Measurements from ENCODE around the gene SDR39U1.
A peak's percentile ranks its signal among the peaks of the same experiment; 100 is the strongest.

SDR39U1 gene

GRCh38 chr14:24428628-24429394 lies 13.8 kb downstream of the SDR39U1 start:
- no peak for DNase-seq

- no peak for DNase-seq
These were observed 14.8 kb downstream of the SDR39U1 start for GRCh38 chr14:24427537-24428508.

GRCh38 chr14:24426912-24427536 lies 15.6 kb downstream of the SDR39U1 start:
- peak in 1 of 2 donors; percentile 33 for DNase-seq

DNA sequence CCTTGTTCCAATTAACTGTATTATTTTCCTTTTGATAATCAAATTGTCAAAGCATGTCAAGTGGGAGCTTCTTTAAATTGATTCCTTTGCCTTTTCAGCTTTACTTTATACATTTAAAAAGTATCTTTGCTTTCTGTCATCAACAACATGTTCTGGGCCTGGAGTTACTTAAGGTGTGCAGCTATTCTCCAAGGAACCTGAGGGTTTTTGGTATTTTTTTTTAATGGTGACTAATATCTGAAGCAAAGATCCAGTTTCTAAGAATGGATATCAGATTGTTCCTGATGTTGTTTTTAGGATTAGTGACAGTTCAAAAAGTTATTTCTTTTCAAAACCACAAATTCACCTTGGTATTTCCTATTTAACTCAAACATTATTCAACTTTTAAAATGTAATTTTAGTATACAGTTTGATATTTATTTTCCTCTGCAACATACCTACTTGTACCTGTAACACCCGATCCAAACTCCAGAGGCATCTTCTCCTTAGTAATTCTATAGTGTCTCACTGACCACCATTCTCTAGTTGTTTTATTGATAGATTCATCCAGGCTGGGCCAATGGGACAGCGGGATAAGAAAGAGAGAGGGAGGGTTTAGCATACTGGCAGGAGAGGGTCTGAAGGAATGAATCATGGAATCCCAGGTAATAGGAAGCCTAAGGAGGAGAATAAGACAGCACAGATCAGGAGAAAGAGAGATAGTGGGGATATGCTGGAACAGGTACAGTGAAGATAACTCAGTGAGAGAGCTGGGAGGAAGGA lies 16.2 kb downstream of the SDR39U1 start:
- DNase-seq, result no peak

DNA sequence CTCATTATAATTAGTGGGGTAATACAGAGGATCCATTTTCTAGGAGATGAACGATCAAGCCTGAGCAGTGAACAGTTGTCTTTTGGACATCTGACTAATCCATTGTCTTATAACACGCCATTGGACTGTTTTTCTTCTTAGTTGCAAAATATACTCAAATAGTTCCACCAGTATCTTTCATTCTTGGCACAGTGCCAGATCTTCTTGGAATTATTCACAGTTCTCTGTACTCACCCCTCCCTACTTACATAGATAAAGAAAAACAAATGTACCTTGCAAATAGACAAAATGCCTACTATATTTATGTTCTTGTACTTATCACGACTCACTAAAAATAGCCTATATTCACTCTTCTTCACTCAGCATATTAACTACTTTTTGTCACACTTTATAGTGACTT lies 16.9 kb downstream of the SDR39U1 start:
- peak in 1 of 2 donors; percentile 54 for DNase-seq

DNA sequence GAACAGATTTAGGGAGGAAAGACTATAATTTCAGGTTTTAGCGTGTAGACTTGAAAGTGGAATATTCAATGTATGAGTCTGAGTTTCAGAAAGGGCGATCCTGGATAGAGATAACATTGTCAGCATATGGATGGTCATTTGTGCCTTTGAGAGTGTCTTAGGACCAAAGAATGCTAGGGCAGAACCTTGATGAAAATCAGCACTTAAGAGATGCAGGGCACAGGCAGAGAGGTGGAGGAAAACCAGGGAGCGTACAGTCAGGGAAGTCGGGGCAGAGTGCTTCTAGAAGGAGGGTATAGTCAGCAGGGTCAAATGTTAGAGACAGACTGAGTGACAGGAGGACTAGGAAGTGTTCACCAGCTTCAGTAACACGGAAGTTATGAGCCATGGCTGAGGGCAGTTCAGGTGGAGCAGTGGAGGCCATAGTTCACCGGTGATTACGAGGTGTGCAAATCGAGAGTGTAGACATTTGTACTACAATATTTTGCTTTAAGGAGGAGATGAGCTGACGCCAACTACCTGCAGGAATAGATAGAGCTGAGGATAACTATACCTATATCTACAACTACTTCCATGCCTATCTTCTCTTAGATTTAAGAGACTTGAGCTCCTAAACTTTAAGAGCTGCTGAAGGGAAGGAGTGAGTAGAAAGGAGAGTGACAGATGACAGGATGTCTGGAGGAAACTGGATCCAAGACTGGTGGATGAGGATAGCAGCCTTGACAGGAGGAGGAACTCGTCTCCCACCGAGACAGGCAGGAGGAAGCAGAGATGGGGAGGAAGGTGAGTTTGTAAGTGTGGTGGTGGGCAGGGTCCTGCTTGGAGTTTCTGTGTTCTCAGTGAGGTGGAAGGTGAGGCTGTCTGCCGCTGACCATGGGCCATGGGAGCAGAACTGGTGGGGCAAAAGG lies 19.6 kb downstream of the SDR39U1 start:
- no peak for DNase-seq

GRCh38 chr14:24422261-24422660 lies 20.3 kb downstream of the SDR39U1 start:
- no peak for DNase-seq

GRCh38 chr14:24418492-24418873 lies 24.1 kb downstream of the SDR39U1 start:
- DNase-seq, result no peak

- DNase-seq, result no peak
These were observed 24.6 kb downstream of the SDR39U1 start for GRCh38 chr14:24417832-24418491.

DNA sequence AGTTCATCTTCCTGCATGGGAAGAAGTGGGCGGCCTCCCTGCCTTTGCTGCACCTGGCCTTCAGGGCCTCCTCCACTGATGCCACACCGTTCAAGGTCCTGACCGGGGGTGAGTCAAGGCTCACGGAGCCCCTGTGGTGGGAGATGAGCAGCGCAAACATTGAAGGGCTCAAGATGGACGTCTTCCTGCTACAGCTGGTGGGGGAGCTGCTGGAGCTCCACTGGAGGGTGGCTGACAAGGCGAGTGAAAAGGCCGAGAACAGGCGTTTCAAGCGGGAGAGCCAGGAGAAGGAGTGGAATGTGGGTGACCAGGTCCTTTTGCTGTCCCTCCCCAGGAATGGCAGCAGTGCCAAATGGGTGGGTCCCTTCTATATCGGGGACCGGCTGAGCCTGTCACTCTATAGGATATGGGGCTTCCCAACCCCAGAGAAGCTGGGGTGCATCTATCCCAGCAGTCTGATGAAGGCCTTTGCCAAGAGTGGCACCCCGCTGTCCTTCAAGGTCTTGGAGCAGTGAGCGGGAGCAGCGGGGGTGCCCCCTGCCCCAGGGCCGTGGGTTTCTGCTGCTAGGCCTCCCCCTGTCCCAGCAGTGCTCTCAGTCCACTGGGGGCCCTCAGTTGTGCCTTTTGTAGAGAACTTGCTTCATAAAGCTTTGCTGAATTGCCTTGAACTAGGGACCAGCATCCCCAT lies 25.5 kb downstream of the SDR39U1 start:
- DNase-seq, result no peak

GRCh38 chr14:24416254-24416931 lies 26.2 kb downstream of the SDR39U1 start:
- no peak for DNase-seq

DNA sequence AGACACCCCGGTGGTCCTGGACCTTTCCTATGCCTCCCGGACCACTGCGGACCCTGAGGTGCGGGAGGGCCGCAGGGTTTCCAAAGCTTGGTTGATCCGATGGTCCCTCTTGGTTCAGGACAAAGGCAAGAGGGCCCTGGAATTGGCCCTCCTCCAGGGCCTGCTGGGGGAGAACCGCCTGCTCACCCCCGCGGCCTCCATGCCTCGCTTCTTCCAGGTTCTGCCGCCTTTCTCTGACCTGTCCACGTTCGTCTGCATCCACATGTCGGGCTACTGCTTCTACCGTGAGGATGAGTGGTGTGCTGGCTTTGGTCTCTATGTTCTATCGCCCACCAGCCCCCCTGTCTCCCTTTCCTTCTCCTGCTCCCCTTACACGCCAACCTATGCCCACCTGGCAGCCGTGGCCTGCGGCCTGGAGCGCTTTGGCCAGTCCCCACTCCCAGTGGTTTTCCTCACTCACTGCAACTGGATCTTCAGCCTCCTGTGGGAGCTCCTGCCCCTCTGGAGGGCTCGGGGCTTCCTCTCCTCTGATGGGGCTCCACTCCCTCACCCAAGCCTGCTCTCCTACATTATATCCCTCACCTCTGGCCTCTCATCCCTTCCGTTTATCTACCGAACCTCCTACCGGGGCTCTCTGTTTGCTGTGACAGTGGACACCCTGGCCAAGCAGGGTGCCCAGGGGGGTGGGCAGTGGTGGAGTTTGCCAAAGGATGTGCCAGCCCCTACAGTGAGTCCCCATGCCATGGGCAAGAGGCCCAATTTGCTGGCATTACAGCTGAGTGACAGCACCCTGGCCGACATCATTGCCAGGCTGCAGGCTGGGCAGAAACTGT lies 26.9 kb downstream of the SDR39U1 start:
- DNase-seq, result no peak

GRCh38 chr14:24414732-24415420 lies 27.7 kb downstream of the SDR39U1 start:
- no peak for DNase-seq

DNA sequence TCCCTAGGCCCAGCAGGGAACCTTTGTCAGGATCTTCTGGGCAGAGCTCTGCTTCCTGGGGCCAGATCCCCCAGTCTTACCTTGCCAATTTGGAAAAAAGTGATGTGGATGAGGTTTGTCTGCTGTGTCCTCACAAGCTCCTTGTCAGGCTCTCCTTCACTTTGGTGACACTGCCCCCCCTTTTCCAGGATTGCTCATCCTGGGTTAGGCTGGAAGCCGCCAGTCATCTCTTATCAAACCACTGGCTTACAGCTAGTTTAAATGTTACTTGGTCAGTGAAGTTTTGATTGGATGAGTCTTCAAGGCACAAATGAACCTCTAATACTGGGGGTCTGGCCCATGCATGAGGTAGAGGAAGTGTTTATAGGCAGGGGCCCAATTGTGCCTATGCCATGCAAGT lies 28.5 kb downstream of the SDR39U1 start:
- DNase-seq, result no peak

DNA sequence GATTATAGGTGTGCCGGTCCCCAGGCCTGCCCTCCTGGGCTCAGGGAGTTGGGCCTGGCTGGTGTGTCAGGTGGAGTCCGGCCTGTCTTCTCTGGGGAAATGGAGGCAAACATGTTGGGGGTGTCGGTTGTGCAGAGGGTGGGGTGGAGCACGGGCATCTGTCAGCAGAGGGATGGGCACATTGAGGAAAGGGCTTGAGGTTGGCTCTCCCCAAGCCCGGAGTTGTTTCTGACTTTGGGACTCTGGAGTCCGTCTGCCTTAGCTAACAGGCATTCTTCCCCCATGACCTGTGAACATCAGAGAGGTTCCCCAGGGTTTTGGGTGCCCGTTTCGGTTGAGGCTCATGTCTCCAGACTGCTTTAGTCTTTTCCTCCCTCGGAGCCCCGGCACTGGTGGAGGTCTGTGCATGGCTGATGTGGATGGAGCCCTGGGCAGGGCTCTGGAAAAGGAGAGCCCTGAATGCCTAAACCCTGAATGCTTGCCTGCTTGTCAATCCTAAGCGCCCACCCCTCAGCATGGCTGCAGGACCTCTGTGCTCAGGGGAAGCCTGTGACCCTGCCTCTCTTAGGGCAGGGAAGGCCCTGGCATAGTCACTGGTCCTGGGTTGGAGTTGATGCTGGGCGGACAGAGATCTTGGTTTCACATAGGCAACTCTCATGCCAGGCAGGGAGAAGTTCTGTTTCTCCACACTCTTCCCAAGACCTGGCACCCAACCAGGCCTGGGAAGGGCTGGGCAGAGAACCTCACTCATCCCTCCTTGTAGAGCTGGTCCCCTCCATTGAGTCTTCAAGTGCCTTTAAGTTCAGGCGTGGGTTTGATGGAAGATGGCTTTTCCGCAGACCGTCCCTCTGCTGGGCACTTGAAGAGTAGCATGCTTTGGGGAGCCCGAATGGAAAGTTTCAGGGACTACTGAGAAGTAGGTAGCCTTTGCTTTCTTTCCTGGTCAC lies 30.9 kb downstream of the SDR39U1 start:
- DNase-seq, result peak; percentile 44 to 50

GRCh38 chr14:24409956-24410355 lies 32.6 kb downstream of the SDR39U1 start:
- no peak for DNase-seq

- DNase-seq, result no peak
These were observed 33.4 kb downstream of the SDR39U1 start for GRCh38 chr14:24409192-24409591.
